Mesenteric fat pad (tissue), 1 donor: ENCODE results near the gene LRRC15. TPM values are rescaled to one million over a fixed set of nuclear protein-coding genes. Genes with fewer than 3 reads are reported as not detected.
A peak's percentile ranks its signal among the peaks of the same experiment; 100 is the strongest.

Experiments used
- DNase-seq: peaks from one replicate; pipeline ENCODE4 v3.0.0-alpha.2; 2020; ENCODE audit warnings: low spot score
- total RNA-seq: library from RNA; stranded (reverse); fragmentation: NEBNext Ultra II Directional; extraction: Animal tissue kit (Norgen Biotek cat#: 25700); gene quantifications from one replicate; pipeline ENCODE4 v1.2.1, GENCODE V29; 2021
- donor health status: DM: yes; HTN: yes; CAD: no.

Gene LRRC15
- total RNA-seq, 1 donor from 2014 or later: 0.35 TPM

DNA sequence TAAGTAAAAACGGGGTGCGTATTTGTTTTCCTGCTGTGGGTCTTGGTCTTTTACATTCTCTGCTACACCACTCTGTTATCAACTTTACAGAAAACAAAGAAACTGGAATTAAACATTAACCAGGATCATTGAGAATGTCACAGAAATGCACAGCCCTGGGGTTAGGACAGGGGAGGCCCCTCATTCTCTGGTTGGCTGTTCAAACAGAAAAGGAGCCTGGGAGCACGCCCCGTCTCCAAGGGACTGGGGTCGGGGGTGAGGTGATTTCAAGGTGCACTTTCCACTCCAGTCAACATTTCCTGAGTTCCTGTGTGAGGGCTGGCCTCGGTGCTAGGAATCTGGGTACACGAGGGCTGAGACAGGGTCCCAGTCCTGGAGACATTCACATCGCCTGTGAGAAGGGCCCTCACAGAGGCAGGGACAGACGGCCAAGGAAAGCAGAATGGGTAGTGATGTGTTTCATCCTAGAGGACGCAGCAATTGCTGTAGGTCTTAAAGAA, 48.7 kb downstream of the LRRC15 start:
- no peak for DNase-seq

- no peak for DNase-seq
Measured at GRCh38 chr3:194320100-194320499, 49.4 kb downstream of the LRRC15 start.

DNA sequence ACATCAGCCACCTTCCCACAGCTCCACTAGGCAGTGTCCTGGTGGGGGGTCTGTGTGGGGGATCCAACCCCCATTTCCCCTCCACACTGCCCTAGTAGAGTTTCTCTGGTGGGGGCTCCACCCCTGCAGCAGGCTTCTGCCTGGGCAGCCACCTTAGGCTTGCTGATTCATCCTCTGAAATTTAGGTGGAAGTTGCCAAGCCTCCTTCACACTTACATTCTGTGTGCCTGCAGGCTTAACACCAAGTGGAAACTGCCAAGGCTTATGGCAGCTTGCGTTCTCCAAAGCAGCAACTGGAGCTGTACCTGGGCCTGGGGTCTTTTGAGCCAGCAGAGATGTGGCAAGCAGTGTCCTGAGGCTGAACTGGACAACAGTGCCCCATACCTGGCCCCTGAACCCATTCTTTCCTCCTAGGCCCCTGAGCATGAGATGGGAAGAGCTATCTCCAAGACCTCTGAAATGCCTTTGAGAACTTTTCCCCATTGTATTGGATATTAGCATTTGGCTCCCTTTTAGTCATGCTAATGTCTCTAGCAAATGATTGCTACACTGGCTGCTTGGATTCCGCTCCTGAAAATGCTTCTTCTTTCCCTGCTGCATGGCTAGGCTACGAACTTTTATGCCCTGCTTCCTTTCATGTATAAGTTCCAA, 50.9 kb downstream of the LRRC15 start:
- DNase-seq: no peak

DNA sequence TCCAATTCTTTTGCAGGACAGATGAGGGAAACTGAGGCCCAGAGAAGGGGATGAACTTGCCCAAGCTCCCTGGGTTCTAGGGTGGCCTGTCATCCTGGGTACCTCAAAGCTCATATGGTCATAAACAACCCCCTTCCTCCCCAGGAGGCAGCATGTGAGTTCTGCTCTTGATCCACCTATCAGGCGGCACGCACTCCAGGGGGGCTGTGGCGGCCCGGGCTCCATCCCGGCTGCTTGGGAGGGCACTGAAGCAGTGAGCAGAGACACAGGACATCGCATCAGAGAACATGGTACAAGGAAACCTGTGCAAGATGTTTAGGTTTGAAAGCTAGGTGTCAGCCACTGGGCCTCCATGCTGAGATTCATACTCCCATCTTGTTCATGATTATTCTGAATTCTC, 52.6 kb downstream of the LRRC15 start:
- DNase-seq: no peak

GRCh38 chr3:194315965-194316361, 53.6 kb downstream of the LRRC15 start:
- no peak for DNase-seq

- peak; percentile 96 for DNase-seq
Measured at GRCh38 chr3:194315088-194315964, 54.2 kb downstream of the LRRC15 start.

- no peak for DNase-seq
Measured at GRCh38 chr3:194314388-194315068, 55.0 kb downstream of the LRRC15 start.

DNA sequence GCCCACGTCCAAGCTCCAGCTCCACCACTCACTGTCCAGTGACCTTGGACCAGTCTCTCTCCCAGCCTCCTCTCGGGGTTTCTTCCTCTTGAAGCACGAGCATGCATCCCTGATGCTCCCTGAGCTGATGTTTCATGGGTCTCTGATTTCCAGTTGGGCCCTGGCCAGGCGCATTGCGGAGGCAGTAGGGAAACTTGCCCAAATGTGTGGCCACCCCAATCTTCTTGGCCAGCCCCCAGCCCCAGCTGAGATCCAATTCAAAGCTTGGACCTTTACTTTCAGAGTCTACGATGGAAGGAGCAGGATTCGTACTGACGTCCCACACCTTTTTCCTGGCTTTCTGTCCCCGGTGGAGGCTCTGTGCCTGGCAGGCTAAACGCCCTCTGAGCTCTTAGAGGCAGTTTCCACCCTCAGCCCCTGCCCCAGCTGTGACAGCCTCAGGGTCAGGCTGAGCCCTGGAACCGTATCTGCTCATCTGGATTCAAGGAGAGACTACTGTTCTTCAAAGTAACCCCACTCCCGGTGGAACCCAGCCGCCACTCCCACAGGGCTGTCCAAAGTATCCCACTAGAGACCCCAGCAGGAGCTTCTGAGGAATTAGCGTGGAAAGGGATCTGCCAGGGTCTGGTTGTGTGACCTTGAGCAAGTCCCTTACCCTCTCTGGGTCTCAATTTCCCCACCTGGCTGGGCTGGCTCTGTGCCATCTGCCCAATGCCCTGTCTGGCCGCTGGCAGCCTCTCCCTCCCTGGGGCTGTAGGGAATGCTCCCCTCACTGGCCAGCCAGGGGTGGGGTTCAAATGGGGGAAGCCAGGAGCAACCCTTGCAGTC, 55.8 kb downstream of the LRRC15 start:
- peak; percentile 90 for DNase-seq

- DNase-seq: peak; percentile 86
Measured at GRCh38 chr3:194312743-194313281, 56.7 kb downstream of the LRRC15 start.

DNA sequence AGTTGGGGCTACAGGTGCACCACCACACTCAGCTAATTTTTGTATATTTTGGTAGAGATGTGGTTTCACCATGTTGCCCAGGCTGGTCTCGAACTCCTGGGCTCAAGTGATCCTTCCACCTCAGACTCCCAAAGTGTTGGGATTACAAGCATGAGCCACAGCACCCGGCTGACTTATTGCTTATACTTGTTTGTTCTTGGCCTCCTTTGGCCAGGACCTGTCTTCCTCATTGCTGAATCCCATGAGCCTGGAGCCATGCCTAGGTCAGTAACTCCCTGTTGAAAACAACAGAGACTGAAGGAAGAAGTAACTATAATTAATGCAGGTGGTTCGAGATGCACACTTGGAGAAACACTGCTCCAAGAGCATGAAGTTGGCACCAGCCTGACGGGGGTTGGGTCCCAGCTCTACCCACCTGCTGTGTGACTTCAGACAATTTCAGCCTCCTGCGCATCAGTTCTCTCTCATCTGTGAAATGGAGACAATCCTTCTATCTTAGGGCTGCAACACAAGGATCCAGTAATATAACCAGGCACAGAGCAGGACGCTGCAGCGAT, 57.3 kb downstream of the LRRC15 start:
- DNase-seq: peak; percentile 68

GRCh38 chr3:194311000-194311399, 58.5 kb downstream of the LRRC15 start:
- DNase-seq: no peak

- peak; percentile 59 for DNase-seq
Measured at GRCh38 chr3:194310060-194310835, 59.3 kb downstream of the LRRC15 start.

GRCh38 chr3:194308601-194309449, 60.7 kb downstream of the LRRC15 start:
- DNase-seq: peak; percentile 41

DNA sequence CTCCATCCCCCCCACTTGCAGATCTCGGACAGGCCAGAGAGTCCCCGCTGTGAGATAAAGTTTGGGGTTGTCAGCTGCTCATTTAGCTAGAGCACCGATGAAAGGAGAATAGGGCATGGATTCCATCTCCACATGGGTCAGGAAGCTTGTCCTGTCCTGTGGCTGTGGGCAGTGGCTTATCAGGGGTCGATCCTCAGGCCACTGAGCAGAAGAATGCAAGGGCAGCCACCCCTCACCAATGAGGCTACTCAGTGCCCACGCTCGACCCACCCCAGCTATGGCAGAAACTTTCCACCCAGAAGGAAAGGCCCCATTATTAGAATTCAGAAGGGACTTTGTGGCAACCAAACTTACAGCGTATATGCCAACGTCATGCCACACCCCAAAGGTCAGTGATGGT, 61.7 kb downstream of the LRRC15 start:
- peak; percentile 37 for DNase-seq

DNA sequence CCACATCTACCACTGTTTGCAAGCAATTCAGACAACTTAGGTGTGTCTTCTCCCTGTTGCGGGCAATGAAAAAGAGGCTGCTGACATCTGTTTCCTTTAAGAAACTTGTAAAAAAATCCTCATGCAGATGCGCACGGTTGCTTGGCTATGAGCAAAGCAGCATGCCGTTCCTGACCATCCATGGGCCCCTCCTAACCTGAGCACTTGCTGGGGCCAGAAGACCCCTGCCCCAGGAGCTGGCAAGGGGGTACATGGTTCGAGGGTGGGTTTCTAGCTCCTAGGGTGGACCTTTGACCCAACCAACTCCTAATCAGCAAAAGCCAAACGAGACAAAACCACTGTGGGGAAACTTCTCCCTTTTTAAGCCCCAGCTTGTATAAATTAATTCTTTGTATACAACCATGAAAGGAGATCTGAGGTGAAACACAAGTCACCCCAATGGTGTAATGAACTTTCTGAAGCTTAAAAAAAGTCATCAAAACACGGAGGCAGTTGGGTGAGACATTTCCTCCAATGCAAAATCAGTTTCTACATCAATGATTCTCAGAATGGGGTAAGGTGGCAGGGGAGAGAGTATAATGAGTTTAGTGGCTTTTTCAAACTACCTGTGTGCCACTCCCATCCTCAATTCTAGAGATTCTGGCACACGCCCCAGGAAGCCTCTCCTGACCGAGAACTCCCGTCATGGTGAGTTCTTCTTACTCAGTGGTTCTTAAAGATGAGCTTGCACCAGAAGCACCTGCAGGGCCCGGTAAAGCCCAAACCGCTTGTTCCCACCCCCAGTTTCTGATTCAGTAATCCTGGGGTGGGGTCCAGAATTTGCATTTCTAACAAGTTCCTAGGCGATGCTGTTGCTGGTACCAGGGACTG, 62.5 kb downstream of the LRRC15 start:
- peak; percentile 30 for DNase-seq

DNA sequence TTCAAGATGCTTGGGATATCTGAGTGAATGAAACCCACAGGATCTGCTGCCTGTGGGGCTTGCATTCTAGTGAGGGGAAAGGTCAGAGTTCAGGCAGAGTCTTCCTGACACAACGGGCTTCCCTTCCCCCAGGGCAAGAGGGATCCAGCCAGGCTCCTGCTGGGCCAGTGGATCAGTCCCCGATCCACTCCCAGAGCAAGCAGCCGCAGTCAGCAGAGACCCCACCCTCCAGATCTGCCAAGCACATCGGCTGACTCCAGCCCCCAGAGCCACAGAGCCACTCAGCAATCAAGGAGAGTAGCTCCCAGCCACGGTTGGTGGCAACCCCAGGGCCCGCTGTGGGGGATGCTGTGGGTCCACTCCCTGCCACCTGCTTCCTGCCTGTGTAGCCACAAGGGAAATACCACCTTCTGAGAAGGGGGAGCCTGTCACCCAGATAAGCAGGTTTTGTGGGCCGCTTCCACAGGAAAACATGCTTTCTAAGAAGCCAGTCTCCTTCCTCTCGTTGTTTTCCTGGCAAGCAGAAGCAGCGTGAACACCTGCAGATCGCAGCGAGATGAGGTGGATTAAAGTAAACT, 63.3 kb downstream of the LRRC15 start:
- DNase-seq: peak; percentile 74
